Measurements from ENCODE around the gene C3orf18. TPM values are rescaled to one million over a fixed set of nuclear protein-coding genes. Genes with fewer than 3 reads are reported as not detected.

C3orf18 gene
- total RNA-seq, 1 donor, result 3.7 TPM

DNA sequence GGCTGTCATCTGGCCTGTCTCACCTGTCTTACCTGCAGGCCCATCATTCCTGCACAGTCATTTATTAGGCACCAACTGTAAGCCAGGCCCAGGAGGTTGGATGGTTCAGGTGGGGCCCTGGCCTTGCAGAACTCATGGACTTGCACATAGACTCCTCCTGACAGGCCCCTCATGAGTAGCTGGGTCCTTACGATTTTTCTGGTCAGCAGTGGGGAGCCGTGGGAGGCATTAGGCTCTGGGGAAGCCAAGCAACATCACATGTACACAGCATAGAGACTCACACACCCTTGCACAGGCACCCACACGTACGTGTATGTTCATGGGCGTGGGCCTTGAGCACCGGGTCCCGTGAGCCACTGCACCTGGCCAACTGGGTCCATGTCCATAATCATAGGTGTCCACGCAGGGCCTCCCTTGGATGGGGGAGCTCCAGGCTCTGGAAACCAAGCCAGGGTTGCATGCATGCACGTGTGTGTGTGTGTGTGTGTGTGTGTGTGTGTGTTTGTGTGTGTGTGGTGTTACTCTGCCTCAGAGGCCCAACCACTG is 23.7 kb upstream of the C3orf18 start:
- no peaks in the 10 kb centered on the region for H3K27me3 ChIP-seq (ENCODE audit: insufficient read depth, low read length)
- peaks cover 77% of the 10 kb centered on the region for H3K4me1 ChIP-seq (ENCODE audit: insufficient read depth, low read length)
- no peak overlapping the region for H3K4me3 ChIP-seq (ENCODE audit: low read length)
- H3K9me3 ChIP-seq (ENCODE audit: low read depth, low read length), result no peaks in the 10 kb centered on the region

DNA sequence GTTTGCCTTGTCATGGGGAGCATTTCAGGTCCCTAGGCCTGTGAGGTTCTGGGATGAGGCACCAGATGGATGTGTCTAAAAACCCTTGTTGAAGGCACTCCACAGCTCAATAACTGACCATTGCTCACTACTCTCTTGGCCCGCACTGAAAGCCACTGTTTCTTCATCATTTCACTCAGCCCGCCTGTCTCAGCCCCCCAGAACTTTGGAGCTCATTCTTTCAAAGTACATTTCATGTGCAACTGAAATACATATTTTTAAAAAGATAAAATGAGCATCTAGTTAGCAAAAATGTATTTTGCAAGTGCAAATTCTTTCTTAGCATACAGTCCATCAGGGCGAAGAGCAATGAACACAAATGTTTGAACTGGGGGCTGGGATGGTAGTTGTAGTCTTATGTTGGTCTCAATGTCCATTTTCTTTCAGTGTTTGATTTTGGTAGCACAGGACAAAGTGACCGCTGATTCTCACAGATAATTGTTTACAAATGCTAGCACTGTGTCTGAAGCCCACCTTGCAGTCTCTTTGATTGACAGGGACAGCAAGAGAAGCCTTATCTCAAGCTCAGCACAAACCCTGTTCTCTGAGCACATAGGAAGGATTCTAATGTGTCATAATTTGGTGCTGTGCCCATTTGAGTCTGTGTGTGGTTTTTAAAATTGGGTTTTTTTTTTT is 21.3 kb upstream of the C3orf18 start:
- Histone ChIP-seq H3K27me3 (ENCODE audit: insufficient read depth, low read length) (no peaks in the 10 kb centered on the region), H3K4me1 (ENCODE audit: insufficient read depth, low read length) (peaks cover 69% of the 10 kb centered on the region), H3K9me3 (ENCODE audit: low read depth, low read length) (no peaks in the 10 kb centered on the region), H3K4me3 (ENCODE audit: low read length) (no peak overlapping the region)

DNA sequence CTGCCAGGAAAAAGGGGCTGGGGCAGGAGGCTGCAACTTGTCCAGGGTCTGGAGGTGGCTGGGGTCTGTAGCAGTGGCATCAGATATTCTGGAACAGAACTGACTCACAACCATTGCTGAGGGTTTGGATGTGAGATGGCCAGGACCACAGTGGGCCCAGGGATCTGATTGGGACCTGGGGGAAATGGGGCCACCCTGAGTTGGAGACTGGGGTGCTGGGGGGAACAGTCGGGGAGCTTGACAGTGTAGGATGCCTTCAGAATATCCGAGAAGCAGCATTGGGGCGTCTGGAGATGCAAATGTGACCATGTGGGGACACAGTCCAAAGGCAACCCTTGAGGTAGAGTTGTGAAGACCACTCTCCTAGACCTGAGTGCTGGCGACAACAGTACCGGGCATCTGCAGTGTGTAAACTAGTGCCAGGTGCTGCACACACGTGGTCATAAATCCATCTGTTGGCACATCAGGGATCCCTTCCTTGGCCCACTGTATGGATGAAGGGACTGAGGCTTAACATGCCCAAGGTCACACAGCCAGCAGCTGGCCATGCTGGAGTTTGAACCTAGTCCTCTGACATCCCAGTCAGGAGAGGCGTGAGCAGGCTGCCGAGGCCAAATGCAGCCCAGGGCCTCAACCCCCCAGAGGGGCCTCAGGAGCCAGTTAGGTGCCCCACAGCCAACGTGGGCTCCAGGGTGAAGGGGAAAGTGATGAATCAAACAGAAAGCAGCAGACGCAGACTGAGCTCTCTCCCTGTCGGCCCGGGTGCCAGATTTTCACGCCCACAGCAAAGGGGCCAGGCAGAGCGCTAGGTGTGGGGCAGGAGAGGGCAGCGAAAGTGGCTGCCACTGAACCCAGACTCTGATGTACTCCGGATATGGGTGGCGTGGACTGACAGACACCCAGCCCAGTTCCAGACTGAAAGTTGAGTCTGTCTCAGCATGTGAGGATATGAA is 20.5 kb upstream of the C3orf18 start:
- Histone ChIP-seq H3K27me3 (ENCODE audit: insufficient read depth, low read length) (no peaks in the 10 kb centered on the region), H3K9me3 (ENCODE audit: low read depth, low read length) (no peaks in the 10 kb centered on the region), H3K4me1 (ENCODE audit: insufficient read depth, low read length) (peaks cover 63% of the 10 kb centered on the region), H3K4me3 (ENCODE audit: low read length) (no peak overlapping the region)

DNA sequence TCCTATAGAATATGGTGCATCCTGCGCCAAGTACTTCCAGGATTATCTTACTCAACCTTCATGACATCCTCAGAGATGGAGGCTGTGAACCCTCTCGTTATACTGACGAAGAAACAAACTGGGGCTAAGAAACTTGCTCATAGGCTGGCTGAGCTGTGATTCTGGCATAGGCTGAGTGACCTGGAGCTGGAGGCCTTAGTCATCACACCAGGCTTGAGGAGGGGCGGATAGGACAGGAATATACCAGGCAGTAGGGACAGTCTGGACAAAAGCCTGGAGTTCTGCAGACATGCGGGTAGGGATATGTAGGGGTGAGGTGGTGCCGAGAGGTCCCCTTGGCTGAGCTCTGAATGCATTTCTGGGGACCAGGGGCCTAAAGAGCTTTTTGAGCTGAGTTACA is 19.8 kb upstream of the C3orf18 start:
- Histone ChIP-seq H3K27me3 (ENCODE audit: insufficient read depth, low read length) (no peaks in the 10 kb centered on the region), H3K4me1 (ENCODE audit: insufficient read depth, low read length) (peaks cover 56% of the 10 kb centered on the region), H3K9me3 (ENCODE audit: low read depth, low read length) (no peaks in the 10 kb centered on the region), H3K4me3 (ENCODE audit: low read length) (no peak overlapping the region)

DNA sequence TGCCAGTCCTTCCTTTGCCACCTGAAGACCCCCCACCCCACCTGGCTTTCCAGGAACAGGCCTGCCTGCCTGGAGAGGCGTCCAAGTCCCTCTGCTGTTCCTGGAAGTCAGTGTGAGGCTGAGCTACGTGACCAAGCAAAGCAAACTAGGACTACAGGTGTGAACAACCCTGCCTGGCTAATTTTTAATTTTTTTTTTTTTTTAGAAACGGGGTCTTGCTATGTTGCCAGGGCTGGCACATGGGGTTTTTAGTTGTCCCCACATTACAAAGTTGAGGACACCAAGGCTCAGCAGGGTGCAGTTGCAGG is 19.2 kb upstream of the C3orf18 start:
- Histone ChIP-seq H3K4me1 (ENCODE audit: insufficient read depth, low read length) (peaks cover 50% of the 10 kb centered on the region), H3K9me3 (ENCODE audit: low read depth, low read length) (no peaks in the 10 kb centered on the region), H3K4me3 (ENCODE audit: low read length) (no peak overlapping the region), H3K27me3 (ENCODE audit: insufficient read depth, low read length) (no peaks in the 10 kb centered on the region)

DNA sequence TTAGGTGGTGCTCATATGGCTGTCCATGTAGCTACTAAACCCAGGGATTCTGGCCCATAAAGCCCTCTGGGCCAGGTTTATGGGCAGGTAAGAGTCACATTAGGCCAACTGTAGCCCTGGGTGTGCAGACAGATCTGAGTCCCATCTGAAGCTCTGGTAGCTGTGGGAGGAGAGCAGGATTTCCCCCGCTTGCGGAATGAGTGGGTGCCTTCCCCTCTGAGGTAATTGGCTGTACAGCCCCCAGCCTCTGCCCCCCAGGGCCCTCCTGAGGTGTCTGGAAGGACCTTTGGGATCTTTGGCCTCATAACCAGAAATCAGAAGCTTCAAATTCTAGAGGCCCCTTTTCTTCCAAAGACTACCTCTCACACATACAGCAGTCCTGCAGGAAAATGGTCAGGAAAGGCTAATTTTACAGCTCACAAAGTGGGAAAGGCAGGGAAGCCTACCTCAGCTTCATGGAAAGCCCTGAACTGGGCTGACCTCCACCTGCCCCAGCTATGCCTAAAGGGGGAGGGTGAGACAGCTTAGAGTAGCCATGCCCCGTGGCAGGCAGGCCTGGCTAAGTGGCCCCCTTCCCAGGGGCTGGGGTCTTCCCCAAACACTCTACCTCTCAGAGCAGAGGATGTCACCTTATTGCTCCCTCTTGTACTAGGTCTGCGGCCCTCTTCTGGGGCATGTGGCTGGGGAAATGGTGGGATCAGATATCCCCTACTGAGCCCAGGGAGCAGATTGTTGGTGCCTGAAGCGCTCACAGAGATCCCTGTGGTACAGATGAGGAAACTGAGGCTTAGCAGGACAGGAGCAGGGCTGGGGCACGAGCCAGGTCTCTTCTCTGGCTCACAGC is 18.6 kb upstream of the C3orf18 start:
- Histone ChIP-seq H3K4me1 (ENCODE audit: insufficient read depth, low read length) (peaks cover 44% of the 10 kb centered on the region), H3K4me3 (ENCODE audit: low read length) (no peak overlapping the region), H3K27me3 (ENCODE audit: insufficient read depth, low read length) (no peaks in the 10 kb centered on the region), H3K9me3 (ENCODE audit: low read depth, low read length) (no peaks in the 10 kb centered on the region)

DNA sequence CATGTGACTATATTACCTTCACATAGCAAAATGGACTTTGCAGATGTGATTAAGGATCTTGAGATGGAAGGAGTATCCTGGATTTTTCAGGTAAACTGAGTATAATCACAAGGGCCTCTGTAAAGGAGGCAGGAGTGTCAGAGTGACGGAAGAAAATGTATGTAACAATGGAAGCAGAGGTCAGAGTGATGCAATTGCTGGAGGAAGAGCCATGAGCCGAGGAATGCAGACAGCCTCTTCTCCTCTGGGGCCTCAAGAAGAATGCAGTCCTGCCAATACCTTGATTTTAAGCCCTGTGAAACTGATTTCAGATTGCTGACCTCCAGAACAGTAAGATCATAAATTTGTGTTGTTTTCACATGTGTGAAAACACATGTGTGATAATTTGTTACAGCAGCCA is 16.8 kb upstream of the C3orf18 start:
- no peaks in the 10 kb centered on the region for H3K27me3 ChIP-seq (ENCODE audit: insufficient read depth, low read length)
- H3K4me3 ChIP-seq (ENCODE audit: low read length), result no peak overlapping the region
- no peaks in the 10 kb centered on the region for H3K9me3 ChIP-seq (ENCODE audit: low read depth, low read length)
- H3K4me1 ChIP-seq (ENCODE audit: insufficient read depth, low read length), result peaks cover 27% of the 10 kb centered on the region

DNA sequence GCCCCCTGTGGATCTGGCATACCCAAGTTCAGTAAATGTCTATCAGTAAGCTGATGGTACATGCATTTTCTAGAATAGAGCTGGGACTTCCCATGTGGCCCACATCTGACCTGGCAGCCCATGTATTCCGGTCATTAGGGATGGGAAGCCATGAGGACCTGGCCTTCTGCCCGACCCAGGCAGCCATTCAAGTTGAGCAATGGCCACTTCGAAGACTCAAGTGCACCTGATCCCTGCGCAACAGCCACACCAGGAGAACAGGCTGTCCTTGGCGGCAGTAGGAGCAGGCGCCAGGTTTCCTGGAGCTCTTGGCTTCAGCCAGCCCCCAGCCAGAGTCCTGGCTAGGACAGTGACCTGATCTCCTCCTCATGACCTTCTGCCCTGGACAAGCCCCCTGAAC is 16.4 kb upstream of the C3orf18 start:
- no peaks in the 10 kb centered on the region for H3K27me3 ChIP-seq (ENCODE audit: insufficient read depth, low read length)
- H3K4me1 ChIP-seq (ENCODE audit: insufficient read depth, low read length), result peaks cover 22% of the 10 kb centered on the region
- H3K9me3 ChIP-seq (ENCODE audit: low read depth, low read length), result no peaks in the 10 kb centered on the region
- H3K4me3 ChIP-seq (ENCODE audit: low read length), result no peak overlapping the region

DNA sequence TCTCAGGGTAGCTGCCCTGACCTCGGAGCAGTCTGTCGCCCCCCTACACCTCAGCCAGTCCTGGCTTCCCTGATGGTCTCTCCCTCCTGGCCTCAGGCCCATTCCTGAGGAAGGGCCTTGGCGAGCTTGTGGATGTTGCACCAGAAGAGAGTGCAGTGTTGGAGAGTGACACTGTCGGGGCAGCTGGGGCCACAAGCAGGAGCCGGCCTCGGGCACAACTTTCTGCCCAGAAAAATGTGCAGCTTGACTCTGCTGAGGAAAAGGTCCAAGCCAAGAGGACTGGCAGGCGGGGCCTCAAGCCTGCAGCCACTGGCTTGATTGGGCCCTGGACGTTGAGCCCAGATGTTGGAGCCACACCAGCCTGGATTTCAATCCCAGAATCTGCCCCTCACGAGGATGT is 14.5 kb upstream of the C3orf18 start:
- H3K9me3 ChIP-seq (ENCODE audit: low read depth, low read length), result no peaks in the 10 kb centered on the region
- peaks cover 10% of the 10 kb centered on the region for H3K4me1 ChIP-seq (ENCODE audit: insufficient read depth, low read length)
- no peaks in the 10 kb centered on the region for H3K27me3 ChIP-seq (ENCODE audit: insufficient read depth, low read length)
- H3K4me3 ChIP-seq (ENCODE audit: low read length), result no peak overlapping the region

DNA sequence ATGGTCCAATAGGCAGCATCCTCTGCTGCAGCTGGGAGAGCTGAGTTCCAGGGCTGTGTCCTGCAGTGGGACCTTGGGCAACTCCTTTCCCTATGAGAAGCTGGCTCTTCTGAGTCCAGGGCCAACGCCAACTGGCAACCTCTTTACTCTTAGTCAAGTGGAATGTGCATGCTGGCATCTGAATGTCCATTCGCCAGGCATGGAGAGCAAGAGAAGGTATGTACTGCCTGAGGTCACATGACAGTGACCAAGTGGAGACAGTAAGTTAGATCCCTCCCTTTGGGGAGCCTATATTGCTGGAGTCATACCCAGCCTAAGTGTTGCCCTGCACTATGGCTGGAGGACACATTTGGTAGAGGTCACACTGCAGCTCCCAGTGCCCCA is 13.9 kb upstream of the C3orf18 start:
- Histone ChIP-seq H3K4me3 (ENCODE audit: low read length) (no peak overlapping the region), H3K4me1 (ENCODE audit: insufficient read depth, low read length) (peaks cover 10% of the 10 kb centered on the region), H3K9me3 (ENCODE audit: low read depth, low read length) (no peaks in the 10 kb centered on the region), H3K27me3 (ENCODE audit: insufficient read depth, low read length) (no peaks in the 10 kb centered on the region)

DNA sequence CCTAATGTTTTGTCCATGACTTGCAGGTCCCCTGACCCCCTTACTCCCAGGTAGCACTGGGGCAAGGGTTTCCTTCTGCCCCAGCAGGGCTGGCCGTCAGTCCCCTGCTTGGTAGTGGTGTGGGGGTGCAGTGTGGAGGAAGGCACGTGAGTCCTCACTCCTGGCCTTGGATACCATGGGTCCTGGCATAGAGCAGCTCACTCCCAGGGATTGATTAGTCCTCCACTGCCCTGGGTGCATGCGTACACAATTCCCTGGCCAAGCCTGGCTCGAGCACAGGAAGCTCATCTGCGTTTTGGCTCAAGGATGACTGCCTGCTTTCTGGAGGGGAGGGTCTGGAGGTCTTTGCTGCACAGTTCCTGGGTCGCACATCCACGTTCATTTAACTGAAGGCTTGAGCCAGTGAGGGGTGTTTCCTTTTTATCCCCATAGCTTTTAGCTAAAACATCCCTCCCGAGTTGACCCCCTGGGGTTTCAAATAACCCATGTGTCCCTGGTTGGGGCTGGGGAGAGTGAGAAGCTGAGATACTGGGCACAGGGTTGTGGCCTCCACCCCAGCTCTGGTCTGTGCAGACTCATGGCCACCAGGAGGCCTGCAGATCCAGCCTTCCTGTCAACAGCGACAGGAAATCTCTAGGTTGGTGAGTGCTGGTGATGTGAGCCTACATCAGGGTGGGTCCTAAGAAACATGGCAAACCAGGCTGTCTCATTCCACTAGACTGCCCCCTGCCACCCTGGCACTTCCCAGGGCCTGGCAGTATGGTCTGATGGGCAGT is 13.3 kb upstream of the C3orf18 start:
- Histone ChIP-seq H3K9me3 (ENCODE audit: low read depth, low read length) (no peaks in the 10 kb centered on the region), H3K27me3 (ENCODE audit: insufficient read depth, low read length) (no peaks in the 10 kb centered on the region), H3K4me1 (ENCODE audit: insufficient read depth, low read length) (peaks cover 15% of the 10 kb centered on the region), H3K4me3 (ENCODE audit: low read length) (no peak overlapping the region)

DNA sequence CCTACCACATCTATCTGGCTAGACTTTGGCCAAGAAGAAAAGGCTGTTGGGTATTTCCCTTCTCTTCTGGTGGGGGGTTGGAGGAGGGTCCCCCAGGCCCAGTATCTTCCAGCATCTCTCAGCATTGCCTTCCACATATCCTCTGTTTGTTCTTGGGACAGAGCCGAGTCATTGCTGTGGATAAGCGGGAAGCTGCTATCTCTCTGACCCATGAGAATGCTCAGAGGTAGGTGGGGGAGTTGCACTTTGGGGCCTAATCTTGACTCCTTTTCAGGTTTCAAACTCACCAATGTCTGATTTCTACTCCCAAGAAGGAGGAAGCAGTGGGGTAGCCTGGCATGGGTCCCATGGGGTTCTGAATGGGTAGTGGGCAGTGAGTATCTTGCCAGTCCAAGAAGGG is 9.8 kb upstream of the C3orf18 start:
- Histone ChIP-seq H3K4me3 (ENCODE audit: low read length) (no peak overlapping the region), H3K27me3 (ENCODE audit: insufficient read depth, low read length) (no peaks in the 10 kb centered on the region), H3K9me3 (ENCODE audit: low read depth, low read length) (no peaks in the 10 kb centered on the region), H3K4me1 (ENCODE audit: insufficient read depth, low read length) (peaks cover 40% of the 10 kb centered on the region)

DNA sequence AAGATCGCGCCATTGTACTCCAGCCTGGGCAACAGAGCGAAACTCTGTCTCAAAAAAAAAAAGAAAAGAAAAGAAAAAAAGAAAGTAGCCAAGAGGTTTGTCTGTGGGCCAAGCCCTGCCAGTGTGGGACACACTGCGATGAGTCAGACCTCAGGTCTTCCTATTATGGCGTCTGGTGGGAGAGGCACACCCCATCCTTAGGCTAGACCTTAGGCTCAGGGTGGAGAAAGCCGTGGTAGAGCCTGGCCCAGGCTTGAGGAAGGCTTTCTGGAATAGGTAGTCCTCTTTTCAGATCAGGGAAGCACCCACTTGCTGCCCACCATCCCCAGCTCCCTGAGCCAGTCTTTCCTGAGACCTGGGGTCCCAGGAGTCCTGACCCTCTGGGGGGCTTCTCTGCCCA is 7.8 kb upstream of the C3orf18 start:
- Histone ChIP-seq H3K4me3 (ENCODE audit: low read length) (no peak overlapping the region), H3K4me1 (ENCODE audit: insufficient read depth, low read length) (peaks cover 58% of the 10 kb centered on the region), H3K27me3 (ENCODE audit: insufficient read depth, low read length) (no peaks in the 10 kb centered on the region), H3K9me3 (ENCODE audit: low read depth, low read length) (no peaks in the 10 kb centered on the region)

DNA sequence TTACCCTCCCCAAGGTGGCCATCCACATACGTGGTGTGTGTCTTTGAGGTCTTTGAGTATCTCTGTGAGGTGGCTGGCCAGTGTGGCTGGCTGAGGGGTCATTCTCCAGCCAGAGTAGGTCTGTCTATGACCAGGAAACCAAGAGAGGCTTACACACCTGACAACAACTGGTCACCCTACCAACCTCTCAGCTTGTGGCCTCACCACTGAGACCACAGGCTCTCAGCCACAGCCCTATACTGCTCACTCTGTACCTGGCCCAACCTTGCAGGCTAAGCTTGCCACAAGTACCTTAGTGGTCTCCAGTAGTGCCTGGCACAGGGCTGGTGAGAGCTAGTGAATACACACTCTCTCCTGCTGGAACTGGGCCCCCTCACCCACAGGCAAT is 6.9 kb upstream of the C3orf18 start:
- H3K4me3 ChIP-seq (ENCODE audit: low read length), result no peak overlapping the region

More for the DNA sequence above, 6.9 kb upstream of the C3orf18 start:
- Histone ChIP-seq H3K4me1 (ENCODE audit: insufficient read depth, low read length) (peaks cover 67% of the 10 kb centered on the region), H3K27me3 (ENCODE audit: insufficient read depth, low read length) (no peaks in the 10 kb centered on the region), H3K9me3 (ENCODE audit: low read depth, low read length) (no peaks in the 10 kb centered on the region)
